ENCODE results near the gene PABPN1.

PABPN1 gene

DNA sequence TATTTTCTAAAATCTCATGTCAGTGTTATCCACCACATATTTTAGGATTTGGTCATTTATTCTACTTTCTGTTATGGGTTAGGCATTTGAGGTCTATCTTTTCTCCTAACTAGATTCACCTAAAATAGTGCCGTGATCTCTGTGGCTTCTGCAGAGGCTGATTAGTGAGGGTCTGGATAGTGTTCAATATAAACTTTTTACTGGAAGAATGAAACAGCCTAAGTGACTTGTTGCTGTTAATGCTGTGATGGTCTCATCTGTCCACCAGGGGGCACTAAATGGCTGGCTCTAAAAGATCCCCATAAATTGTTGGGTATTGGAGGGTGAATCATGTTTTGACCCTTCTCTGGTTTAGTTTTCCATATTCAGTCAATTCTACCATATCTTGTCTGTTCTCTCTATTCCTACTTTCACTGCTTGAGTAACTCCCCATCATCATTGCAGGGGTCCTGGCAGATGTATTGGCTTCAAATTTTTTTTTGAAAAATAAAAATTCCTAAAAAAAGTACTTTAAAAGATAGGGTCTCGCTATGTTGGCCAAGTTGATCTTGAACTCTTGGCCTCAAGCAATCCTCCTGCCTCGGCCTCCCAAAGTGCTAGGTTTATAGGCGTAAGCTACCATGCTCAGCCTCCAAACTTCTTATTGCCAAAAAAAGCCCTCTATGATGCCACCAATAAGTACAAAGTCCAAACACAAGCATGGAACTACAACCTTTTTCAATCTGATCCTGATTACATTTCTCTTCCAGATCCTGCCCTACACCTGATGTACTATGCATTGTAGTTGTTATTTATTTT lies 6.9 kb downstream of the PABPN1 start:
- DNase-seq = peak; percentile 51

DNA sequence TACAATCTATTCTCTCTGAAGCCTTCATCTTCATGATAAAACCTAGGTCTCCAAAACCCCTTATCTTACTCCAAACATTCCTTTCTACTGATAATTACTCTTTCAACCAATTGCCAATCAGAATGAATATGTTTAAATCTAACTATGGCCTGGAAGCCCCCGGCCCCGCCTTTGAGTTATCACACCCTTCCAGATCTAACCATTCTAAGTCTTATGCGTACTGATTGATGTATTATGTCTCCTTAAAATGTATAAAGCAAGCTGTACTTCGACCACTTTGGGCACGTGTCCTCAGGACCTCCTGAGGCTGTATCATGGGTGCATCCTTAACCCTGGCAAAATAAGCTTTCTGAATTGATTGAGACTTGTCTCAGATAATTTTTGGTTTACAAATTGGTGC lies 14.4 kb downstream of the PABPN1 start:
- no peak for DNase-seq

DNA sequence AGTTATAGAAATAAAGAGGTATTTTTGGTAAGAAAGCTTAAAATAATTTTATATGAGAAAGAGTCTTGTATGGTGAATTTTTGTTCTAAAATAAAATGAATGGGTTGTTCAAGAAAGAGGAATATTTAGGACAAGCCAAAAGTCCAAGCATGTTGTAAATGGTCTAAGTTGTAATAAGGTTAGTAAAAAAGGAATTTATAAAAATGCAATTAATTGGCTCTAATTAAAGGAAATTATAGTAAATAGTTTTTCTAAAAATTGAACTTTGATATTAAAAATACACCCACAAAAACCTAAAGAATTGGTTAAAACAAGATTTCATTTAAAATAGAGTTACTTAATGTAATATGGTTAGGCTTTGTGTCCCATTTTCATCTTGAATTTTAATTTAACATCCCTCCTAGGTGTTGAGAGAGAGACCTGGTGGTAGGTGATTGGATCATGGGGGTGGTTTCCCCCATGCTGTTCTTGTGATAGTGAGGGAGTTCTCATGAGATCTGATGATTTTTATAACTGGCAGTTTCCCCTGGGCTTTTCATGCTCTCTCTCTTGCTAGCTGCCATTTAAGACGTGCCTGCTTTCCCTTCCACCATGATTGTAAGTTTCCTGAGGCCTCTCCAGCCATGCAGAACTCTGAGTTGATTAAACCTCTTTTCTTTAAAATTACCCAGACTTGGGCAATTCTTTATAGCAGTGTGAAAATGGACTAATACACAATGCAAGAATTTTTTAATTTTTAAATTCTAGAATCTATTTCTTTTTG lies 18.4 kb downstream of the PABPN1 start:
- DNase-seq = no peak

DNA sequence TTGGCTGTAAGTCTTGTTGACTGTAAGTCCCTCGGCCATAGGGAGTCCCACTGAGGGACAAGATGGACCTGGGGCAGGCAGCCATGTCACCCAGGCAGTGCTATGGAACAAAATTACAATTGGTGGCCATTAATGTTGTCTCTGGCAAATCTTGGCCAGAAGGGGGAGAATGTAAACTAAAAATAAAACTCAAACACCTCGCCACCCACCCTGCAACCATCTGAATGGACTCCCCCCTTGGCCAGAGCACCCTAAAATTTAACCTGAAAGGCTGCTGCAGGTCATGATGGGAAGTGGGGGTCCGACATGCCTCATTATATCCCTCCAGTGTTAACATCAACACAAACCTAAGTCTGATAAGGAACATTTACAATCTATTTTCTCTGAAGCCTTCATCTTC lies 23.2 kb downstream of the PABPN1 start:
- DNase-seq = no peak

DNA sequence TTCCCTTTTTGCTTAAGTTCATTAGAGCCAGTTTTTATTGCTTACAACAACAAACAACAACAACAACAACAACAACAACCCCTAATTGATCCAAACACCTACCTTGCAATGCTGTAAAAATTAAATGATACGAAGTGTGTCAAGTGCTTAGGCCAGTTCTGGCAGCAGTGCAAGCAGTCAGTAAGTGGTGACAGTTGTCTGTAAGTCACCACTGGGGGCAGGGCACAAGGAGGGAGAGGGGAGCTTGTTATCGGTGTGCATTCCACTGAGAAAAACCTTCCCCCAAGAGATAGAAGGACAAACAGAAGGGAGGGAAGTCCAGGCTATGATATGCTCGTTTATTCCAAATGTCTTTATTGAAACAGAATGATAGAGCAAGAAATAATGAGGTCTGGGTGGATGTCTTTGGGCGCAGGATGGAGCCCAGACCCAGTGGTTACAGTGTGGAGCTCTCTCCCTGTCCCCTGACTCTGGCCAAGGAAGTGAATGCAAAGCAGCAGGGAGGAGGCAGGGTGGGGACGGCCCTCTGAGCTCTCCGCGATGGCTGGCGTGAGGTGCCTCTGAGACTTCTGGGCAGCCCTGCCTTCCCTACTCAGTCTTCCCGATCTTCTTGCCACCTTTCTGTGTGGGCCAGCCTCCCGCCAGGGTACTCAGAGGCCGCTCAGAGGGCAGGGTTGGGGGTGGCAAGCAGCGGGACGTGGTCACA lies 24.9 kb downstream of the PABPN1 start:
- DNase-seq = no peak

DNA sequence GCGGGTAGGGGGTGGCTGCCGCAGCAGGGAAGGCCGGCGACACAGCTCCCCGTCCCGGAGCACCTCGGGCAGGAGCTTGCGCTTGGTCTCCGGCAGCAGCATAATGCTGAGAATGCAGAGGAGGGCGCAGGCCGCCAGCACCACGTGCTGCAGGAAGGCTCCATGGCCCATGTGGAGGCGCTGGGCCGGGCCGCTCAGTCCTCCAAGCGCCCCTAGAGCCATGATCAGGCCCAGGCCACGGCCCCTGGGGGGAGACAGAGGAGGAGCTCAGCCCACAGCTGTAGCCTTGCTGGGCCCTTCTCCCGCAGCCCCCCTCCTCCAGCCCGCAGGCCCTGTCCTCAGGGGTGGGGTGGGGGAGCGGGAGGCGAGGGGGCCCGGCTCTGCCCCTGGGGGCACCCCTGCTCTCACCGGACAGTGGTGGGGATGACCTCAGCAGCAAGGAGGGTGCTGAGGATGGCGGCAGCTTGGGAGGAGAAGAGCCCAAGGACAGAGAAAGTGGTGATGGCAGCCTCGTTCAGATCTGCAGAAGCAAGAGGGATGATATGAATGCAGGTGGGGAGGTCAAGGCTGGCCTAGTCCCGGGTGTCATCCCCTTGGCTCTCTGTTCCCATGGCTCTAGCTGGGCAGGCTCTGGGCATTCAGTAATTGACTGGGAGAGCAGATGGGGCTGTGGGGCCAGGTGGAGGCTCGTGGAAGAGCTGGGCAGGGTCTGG lies 25.6 kb downstream of the PABPN1 start:
- no peak for DNase-seq

DNA sequence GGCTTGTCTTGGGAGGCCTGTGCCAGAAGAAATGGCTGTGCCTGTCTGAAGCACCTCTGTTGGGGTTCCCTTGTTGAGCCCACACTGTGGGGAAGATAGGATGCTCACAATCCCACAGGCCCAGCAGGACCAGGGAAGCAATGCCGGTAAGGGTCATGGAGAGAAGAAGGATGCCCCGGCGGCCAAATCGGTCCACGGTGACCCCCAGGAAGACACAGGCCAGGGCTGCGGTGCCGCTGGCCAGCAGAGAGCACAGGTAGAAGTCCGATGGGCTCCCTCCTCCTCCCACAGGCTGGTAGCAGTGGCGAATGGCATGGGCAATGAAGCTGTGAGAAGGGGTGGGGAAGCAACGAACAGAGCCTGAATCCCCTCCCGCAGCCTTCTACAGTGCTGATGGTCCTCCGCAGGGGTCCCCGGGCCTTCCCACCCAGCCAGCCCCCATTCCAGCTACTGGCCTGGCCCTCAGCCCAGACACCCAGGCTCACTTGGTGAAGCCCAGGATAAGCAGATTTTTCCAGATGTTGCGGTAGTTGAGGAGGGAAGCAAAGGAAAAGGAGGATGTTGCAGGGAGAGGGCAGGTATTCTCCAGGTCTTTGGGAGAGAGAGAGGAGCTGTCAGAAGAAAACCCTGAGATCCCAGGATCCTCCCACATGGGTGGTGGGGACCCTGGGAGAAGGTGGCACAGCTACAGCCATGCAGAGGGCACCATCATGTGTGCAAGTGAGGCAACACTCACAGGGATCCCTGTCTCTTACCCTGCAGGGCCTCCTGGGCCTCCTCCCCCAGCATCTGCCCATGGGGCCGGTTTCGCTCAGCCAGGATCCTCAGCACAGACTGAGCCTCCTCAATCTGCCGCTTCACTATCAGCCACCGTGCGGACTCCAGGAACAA lies 26.4 kb downstream of the PABPN1 start:
- no peak for DNase-seq

DNA sequence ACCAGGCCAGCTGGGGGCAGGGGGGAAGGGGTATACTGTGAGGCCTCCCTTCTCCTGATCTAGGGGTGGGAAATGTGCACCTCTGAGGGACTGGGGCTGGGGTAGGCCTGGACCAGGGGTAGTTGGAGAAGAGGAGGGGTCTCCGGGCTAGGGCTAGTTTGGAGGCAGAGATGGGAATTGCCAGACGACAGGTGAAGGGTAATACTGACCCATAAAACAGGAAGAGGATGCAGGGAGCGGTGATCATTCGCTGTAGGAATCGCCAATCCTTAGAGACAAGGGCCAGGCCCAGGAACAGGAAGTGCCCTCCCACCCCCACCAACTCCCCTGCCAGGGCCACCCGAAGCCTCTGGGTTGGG lies 27.0 kb downstream of the PABPN1 start:
- no peak for DNase-seq

DNA sequence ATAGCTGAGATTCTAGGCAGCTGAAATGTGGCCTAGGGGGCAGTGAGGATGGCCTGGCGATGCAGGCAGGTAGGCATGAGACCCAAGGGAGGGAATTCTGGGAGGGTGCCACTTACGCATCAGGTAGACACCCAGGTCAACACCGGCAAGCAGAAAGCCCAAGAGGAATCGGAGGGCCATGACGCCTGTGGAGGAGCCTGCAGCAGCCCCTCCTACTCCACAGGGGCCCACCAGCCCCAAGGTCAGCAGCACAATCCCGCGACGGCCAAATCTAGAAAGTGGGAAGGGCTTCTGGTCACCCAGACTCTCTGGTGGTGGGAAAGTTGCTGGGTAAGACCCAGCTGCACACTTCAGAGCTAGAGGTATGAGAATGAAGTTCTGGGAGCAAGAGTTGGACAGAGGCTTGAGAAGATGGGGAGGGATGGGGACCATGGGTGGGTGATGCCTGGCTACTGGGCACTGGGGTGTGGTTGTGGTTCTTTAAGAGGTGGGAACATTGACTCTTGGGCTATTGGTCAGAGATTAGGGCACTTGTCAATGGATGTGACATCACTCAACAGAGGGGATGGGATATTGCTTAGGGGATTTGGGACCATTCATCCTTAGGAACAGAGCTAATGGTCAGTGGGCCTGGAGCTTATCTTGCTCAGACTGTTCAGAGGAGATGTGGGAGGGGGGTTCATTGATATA lies 28.0 kb downstream of the PABPN1 start:
- no peak for DNase-seq

DNA sequence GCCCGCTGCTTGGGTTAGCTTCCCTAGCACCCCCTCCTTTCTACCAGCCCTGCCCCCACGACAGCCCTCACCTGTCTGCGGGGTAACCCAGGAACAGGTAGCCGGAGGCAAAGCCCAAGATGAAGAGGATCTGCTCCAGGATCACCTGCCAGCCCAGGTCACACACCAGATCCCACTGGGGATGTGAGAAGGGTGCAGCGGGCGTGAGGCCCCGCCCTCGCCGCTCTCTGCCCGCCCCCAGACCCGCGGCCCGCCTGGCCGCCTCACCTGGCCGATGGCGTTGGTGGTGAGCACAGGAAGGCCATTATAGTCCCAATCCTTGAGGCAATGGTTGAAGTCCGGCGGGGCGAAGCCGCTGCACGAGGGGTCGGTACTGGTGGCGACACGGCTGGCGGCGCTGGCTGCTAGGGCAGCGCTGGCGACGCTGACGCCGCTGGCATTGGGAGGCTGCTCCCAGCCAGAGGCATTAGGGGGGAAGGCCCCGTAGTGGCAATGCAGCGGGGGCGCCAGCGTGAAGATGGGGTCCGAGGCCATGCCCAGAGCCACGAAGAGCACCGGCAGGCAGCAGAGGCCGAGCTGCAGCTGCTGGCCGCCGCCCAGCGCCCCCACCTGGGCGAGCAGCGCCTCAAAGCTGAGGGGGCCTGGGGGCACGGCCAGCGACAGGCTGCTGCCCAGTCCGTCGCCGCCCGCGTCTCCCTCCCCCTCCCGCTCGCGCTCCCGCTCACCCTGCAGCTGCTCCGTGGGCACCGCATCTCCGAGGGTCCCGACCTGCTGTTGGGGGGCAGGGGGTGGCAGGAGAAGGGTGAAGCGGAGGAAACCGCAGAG lies 30.6 kb downstream of the PABPN1 start:
- DNase-seq = no peak

DNA sequence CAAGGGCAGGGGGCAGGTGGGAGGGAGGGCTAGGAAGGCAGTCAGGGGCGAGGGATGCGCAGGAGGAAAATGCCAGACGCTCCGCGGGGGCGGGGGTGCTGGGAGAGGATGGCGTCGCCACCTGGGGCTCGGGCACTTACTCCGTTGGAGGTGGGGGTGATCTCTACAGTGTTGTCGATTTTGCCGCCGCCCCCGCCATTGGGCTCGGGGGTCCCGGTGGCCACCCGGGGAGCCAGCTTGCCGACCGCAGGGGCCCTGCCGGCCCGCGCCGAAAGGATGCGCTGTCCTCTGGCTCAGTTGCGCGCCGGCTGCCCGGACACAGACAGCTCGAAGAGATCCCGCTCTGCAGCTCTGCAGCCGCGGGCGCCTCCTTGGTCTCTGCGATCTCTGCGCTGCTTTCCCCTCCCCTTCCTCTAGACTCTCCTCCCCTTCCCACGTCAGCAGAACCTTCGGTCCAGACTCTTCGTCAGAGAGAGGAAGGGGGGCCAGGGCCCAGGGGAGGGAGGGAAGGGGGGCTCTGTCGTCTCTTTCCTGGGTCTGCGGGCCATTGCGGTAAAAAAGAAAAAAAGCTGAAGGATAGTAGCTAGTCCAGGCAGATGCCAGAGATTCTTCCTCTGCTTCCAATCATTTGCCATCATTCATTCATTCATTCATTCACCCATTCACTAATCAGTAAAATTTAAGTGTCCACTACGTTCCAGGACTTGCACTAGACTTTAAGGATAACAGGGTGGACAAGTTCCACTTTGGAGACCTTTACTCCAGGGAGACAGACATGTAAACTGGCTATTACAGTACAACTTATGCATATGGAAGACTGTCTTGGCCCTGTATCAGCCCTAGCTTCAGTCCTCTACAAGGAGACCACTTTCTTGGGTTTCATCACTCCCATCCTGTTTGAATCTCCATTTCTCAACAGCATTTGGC lies 31.5 kb downstream of the PABPN1 start, which contains the start of gene SLC22A17:
Gene SLC22A17, minus strand, starts transcription at position 382 of the 927 bp plus-strand sequence.
- peak; percentile 86 for DNase-seq

DNA sequence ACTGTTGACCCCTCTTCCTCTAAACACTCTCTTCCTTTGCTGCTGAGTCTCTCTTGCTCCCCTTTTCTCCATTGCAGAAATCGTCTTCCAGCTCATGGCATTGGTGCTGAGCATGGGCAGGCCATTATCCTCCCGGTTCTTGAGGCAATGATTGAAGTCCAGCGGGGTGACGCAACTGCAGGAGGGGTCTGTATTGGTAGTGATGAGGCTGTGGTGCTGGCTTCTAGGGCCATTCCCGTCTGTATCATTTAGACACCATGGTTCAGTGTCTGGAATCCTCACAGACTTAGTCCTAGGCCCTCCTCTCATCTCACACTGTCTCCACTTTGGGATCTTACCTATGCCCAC lies 32.1 kb downstream of the PABPN1 start:
- DNase-seq = no peak

DNA sequence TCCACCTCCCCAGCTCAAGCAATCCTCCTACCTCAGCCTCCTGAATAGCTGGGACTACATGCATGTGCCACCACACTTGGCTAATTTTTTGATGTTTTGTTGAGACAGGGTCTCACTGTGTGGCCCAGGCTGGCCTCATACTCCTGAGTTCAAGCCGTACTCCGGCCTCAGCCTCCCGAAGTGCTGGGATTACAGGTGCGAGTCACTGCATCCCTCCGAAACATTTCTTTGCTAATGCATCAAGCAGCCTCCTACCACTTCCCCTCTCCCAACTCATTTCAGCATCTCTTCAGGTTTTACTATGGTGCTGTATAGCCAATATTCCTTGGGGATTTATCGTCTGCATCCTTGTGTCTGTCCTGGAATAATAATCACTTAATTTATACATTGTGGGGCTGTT lies 33.7 kb downstream of the PABPN1 start:
- no peak for DNase-seq

DNA sequence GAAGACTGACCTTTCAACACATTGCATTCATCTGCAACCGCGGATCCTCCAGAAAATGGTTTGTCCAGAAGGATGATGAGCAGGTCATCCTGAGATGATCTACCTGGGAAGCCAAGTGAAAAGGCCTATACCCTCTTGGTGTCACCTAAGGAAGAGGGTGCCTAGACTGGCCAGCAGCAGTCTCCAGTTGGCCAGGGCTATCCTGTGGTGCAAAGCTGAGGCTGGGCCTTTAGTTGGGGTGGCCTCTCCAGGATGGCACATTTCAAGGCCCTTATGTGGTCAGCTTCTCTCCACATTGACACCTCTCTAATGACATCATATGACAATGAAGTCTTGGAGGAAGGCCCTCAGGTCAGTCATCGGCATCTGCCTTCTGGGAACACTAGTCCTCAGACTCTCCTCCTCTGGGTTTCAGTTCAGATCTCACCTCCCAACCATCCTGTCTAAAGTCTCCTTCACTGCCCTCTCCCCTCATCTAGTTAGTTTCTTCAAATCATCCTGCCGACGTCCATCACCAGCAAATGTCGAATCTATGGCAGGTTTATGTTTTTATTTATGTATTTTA lies 34.7 kb downstream of the PABPN1 start:
- no peak for DNase-seq

DNA sequence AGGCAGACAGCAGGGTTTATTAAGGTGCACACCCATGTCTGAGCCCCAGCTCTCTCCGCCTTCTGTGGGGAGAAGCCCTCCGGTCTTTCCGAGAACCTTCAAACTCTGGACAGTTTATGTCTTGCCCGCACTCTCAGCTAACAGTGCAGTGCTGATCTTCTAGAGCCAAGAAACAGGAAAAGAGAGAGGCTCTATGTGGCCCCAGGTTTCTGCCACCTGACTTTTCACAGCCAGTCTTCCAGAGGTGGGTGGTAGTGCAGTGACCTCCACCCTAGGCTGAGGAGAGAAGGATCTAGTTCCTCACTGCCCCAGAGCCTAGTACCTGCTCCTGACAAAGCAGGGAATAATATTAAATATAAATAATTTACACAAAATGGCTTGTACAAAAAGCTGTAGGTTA lies 35.4 kb downstream of the PABPN1 start:
- no peak for DNase-seq

DNA sequence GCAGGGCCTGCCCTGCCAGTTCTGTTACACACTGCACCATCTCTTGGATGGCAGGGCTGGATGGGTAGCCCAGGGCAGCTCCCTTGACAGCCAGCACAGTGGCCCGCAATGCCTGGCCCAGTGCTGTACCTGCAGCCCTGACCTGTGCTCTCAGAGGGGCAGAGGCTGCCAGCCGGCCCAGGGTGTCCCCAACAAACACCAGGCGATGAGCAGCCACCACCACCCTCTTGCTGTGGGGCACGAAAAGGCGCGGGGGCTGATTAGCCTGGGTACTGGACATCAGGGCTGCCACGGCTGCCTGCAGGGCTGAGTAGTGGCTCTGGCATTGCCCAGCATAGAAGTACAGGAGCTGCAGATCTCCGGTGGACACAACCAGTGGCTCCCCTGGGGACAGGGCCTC lies 36.0 kb downstream of the PABPN1 start:
- no peak for DNase-seq

DNA sequence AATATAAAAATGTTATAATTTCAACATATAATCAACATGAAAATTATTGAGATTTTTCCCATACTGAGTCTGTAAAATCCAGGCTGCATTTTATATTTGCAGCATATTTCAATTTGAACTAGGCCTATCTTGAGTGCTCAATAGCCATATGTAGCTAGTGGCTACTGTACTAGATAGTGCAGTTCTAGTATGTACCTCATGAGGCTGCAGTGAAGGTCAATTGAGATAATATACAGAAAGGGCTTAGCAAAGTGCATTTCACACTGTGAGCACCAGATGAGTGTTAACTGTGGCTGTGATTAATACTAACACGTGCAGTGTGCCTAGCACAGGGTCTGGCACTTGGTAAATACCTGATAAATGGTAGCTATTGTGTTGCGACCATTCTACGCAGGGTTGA lies 36.8 kb downstream of the PABPN1 start:
- DNase-seq = no peak

DNA sequence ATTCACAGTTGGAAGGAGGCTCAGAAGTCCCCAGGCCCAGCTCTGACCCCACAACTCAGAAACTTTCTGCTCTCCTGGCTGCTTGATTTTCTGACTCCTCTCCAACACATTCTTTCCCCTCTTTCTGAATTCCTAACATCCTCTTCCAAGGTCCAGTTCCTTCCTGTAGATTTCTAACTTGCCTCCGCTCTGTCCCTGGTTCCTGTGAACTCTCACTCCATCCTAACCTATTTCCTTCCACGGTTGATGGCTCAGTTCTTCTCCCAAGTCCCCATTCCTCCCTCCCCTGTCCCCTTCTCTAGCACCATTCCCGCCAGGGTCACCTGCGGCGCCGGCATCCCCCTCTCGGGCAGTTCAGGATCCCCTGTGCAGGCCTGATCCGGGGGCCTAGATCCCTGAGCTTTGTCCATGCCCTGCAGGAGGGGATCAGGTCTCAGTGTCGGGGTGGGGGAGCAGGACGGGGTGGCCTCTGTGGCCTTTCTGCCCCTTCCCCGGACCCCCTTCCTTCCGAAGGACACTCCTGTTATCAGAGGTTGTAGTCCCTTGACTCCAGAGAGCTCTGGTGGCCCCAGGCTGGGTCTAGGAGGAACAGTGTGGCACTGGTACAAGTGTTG lies 37.4 kb downstream of the PABPN1 start:
- no peak for DNase-seq

DNA sequence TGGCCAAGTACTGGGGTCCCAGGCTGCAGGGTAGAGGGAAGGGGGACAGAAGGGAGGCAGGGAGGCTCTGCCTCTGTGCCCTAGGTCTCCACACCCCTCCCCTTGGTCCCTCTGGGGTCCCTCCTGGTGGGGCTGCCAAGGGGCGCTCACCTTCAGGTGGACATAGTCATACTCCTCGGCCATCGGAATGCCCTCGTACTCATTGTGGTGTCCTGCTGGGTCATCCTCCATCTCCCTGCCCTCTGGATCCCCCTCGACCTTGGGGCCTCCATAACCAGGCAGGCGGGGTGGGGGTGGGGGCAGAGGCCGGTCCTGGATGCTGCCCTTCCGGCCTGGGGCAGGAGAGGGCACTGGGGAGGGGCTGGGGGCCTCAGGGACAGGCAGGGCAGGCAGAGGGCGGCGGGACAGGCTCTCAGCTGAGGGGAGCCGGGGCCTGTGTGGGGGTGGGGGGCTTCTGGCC lies 37.9 kb downstream of the PABPN1 start:
- DNase-seq = no peak
